Neural progenitor cell (in vitro differentiated cells): ENCODE measurements around the gene ACCS.

Experiments
- CTCF ChIP-seq: fragments of 200-600 bp; sonication (generic); IDR thresholded peaks from 2 replicates; pipeline ENCODE4 v1.5.1; 2017; ENCODE audit warnings: antibody characterized with exemption, mild to moderate bottlenecking
- EZH2 ChIP-seq: fragments of 200-600 bp; sonication (generic); IDR thresholded peaks from 2 replicates; pipeline ENCODE4 v1.6.1; 2017; ENCODE audit warnings: antibody characterized with exemption, mild to moderate bottlenecking, moderate library complexity
- EZH2phosphoT487 ChIP-seq: fragments of 200-600 bp; sonication (generic); IDR thresholded peaks from 2 replicates; pipeline ENCODE4 v1.6.1; 2017; ENCODE audit warnings: antibody characterized with exemption

DNA sequence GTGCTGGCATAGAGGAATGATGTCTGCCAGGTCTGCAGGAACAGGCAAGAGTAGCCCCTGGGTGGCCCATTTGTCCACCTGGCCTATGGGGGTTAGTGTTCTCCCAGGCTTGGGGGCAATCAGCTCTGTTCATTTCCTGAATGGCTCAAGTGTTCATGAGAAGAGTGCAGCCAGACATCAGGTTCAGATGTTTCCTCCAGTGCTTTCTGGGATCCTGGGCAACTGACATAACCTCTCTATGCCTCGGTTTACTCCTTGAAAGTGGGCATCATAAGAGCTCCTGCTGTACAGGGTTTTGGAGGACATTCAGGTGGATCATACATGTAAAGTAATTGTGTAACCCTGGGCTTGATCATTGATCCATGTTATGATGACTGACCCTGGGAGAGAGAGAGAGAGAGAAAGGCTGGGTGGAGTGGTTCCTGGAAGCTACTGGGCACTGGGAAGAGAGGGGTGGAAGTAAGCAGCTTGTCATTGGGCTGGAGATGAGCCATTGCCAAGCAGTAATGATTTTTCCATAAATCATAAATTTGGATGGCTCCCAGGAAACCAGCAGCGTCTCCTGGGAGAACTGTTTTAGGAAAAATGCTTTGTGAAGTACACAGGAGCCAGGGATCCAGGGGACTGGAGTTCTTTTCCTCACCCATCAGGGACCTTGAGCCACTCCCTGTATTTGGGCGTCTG lies 48.5 kb upstream of the ACCS start:
- TF ChIP-seq CTCF: no peak
- TF ChIP-seq EZH2phosphoT487: no peak
- no peak for TF ChIP-seq EZH2
